Measurements from ENCODE around the gene KIF13A. TPM values are rescaled to one million over a fixed set of nuclear protein-coding genes. Genes with fewer than 3 reads are reported as not detected.

KIF13A gene
- total and polyA plus RNA-seq, 2 donors from 2014 or later = 12.6 to 35.9 TPM

- Histone ChIP-seq H3K4me1 (ENCODE audit: control insufficient read depth in 2 of 3, insufficient read depth in 2 of 3, low read depth in 1 of 3, low read length in 3 of 3) (peaks cover 0 to 10% (median 0%) of the 10 kb centered on the region in 3 donors), H3K27ac (ENCODE audit: low read depth in 2 of 2, low read length in 2 of 2) (no peak overlapping the region), H3K9me3 (ENCODE audit: control insufficient read depth in 2 of 3, insufficient read depth in 1 of 3, low read length in 3 of 3) (no peaks in the 10 kb centered on the region), H3K4me3 (ENCODE audit: low read length in 3 of 3) (no peak overlapping the region), H3K36me3 (ENCODE audit: control insufficient read depth in 2 of 3, insufficient read depth in 3 of 3, low read length in 3 of 3) (no peaks in the 10 kb centered on the region), H3K9ac (ENCODE audit: low read length in 3 of 3) (no peak overlapping the region), H3K27me3 (ENCODE audit: control insufficient read depth, insufficient read depth, low read length) (no peaks in the 10 kb centered on the region)
- DNase-seq (no peak), FAIRE-seq (no peak)
- TF ChIP-seq CTCF (IDR thresholded peaks at IDR 0.05; ENCODE audit: borderline replicate concordance, extremely low read depth, insufficient read depth) = no peak
- intact Hi-C loops (cut with DNase I) = no loop called here
These were observed 16.0 kb downstream of the KIF13A start for GRCh38 chr6:17971128-17972073.

- H3K27me3 ChIP-seq (ENCODE audit: control insufficient read depth, insufficient read depth, low read length) = no peaks in the 10 kb centered on the region
- H3K27ac ChIP-seq (ENCODE audit: low read depth in 2 of 2, low read length in 2 of 2) = no peak overlapping the region
- no peaks in the 10 kb centered on the region for H3K9me3 ChIP-seq (ENCODE audit: control insufficient read depth in 2 of 3, insufficient read depth in 1 of 3, low read length in 3 of 3)
- DNase-seq (no peak), FAIRE-seq (no peak)
- no peaks in the 10 kb centered on the region for H3K36me3 ChIP-seq (ENCODE audit: control insufficient read depth in 2 of 3, insufficient read depth in 3 of 3, low read length in 3 of 3)
- no peak overlapping the region for H3K9ac ChIP-seq (ENCODE audit: low read length in 3 of 3)
- no peak overlapping the region for H3K4me3 ChIP-seq (ENCODE audit: low read length in 3 of 3)
- intact Hi-C loops (cut with DNase I) = no loop called here
- H3K4me1 ChIP-seq (ENCODE audit: control insufficient read depth in 2 of 3, insufficient read depth in 2 of 3, low read depth in 1 of 3, low read length in 3 of 3) = peaks cover 0 to 10% (median 0%) of the 10 kb centered on the region in 3 donors
- TF ChIP-seq CTCF (IDR thresholded peaks at IDR 0.05; ENCODE audit: borderline replicate concordance, extremely low read depth, insufficient read depth) = no peak
These were observed 18.6 kb downstream of the KIF13A start for GRCh38 chr6:17968876-17969275.

- Histone ChIP-seq H3K9me3 (ENCODE audit: control insufficient read depth in 2 of 3, insufficient read depth in 1 of 3, low read length in 3 of 3) (no peaks in the 10 kb centered on the region), H3K36me3 (ENCODE audit: control insufficient read depth in 2 of 3, insufficient read depth in 3 of 3, low read length in 3 of 3) (no peaks in the 10 kb centered on the region), H3K27me3 (ENCODE audit: control insufficient read depth, insufficient read depth, low read length) (no peaks in the 10 kb centered on the region), H3K27ac (ENCODE audit: low read depth in 2 of 2, low read length in 2 of 2) (no peak overlapping the region), H3K4me3 (ENCODE audit: low read length in 3 of 3) (no peak overlapping the region), H3K4me1 (ENCODE audit: control insufficient read depth in 2 of 3, insufficient read depth in 2 of 3, low read depth in 1 of 3, low read length in 3 of 3) (peaks cover 0 to 9% (median 0%) of the 10 kb centered on the region in 3 donors), H3K9ac (ENCODE audit: low read length in 3 of 3) (no peak overlapping the region)
- peak in 1 of 5 donors; percentile 24 for DNase-seq
- no peak for TF ChIP-seq CTCF (IDR thresholded peaks at IDR 0.05; ENCODE audit: borderline replicate concordance, extremely low read depth, insufficient read depth)
- no peak for FAIRE-seq
- intact Hi-C loops (cut with DNase I) = no loop called here
These were observed 19.5 kb downstream of the KIF13A start for GRCh38 chr6:17967668-17968518.

All from kidney (tissue), 14 donors.